Breast epithelium (tissue), 3 donors: Measurements from ENCODE around the gene MAPT.

Experiments used
- CTCF ChIP-seq, 3 donors: fragments of 450-650 bp; IDR thresholded peaks; one replicate each; pipeline ENCODE4 v1.5.1; 2016 to 2017; ENCODE audit warnings: antibody characterized with exemption in 3 of 3, mild to moderate bottlenecking in 3 of 3, moderate library complexity in 3 of 3
- POLR2A ChIP-seq: fragments of 450-650 bp; IDR thresholded peaks from one replicate; pipeline ENCODE4 v1.6.1; 2016; ENCODE audit warnings: antibody characterized with exemption, mild to moderate bottlenecking, moderate library complexity
- POLR2AphosphoS5 ChIP-seq, 3 donors: sonication (generic); formaldehyde crosslinking; IDR thresholded peaks; one replicate each; pipeline ENCODE4 v1.6.1; 2017; ENCODE audit warnings: antibody characterized with exemption in 3 of 3

- TF ChIP-seq POLR2A = no peak
- TF ChIP-seq CTCF (IDR thresholded peaks at IDR 0.05) = no peak
- no peak for TF ChIP-seq POLR2AphosphoS5 (IDR thresholded peaks at IDR 0.05)
Observed at GRCh38 chr17:46064460-46064859, 170.1 kb downstream of the MAPT start.
